ENCODE measurements around the gene GALR1. TPM values are rescaled to one million over a fixed set of nuclear protein-coding genes. Genes with fewer than 3 reads are reported as not detected.

Gene GALR1
- total RNA-seq, 1 experiment from 2014 or later: 0.11 TPM

DNA sequence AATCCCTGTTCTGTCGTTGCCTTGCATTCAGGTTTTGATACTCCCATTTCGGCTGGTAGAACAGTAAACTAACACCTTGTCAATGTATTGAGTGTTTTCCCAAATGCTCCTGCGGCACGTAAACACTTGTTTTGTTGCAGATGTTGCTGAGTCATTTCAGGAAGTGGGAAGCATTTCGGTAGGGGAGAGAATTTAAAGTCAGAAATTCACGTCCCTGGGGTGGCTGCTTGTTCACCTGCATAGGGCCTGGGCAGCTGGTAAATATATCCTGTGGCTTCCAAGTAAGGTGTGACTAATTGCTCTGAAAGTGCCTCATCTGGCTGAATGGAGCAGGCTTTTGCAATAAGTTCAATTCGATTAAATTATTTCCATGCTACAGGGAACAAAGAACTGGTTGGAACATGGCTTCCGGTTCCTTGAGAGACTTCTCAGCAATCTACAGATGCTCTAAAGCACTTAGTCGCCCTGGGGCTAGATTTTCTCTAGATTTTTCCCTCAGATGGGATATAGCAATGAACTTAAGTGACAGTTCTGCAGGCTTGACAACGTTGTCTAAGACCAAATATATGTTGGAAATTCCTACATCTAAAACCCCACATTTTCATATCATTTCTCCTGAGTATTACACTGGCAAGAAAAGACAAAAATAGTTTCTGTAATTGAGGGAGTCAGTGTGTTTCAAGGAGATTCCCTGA is 5.2 kb downstream of the GALR1 start:
- peaks cover 43% of the 10 kb centered on the region for H3K4me1 Mint-ChIP-seq
- H3K9me3 Mint-ChIP-seq: peaks cover 21% of the 10 kb centered on the region; the same call in 1 of the 2 replicates
- ATAC-seq (no peak), DNase-seq (ENCODE audit: low spot score) (no peak)
- peak overlapping the region; percentile 73; the same call in 1 of the 2 replicates for H3K27ac Mint-ChIP-seq
- peaks cover 45% of the 10 kb centered on the region for H3K27me3 Mint-ChIP-seq (ENCODE audit: low read depth)
- 0 out of 2 replicates have a peak, but pooled peaks have one; percentile 50 for TF ChIP-seq NFE2L1 (CRISPR knock-in tag; IDR thresholded peaks at IDR 0.05)
- TF ChIP-seq TP53 (CRISPR knock-in tag; IDR thresholded peaks at IDR 0.05): no peak
- no peak for TF ChIP-seq RORB (CRISPR knock-in tag; IDR thresholded peaks at IDR 0.05)
- TF ChIP-seq, protein P1, sequence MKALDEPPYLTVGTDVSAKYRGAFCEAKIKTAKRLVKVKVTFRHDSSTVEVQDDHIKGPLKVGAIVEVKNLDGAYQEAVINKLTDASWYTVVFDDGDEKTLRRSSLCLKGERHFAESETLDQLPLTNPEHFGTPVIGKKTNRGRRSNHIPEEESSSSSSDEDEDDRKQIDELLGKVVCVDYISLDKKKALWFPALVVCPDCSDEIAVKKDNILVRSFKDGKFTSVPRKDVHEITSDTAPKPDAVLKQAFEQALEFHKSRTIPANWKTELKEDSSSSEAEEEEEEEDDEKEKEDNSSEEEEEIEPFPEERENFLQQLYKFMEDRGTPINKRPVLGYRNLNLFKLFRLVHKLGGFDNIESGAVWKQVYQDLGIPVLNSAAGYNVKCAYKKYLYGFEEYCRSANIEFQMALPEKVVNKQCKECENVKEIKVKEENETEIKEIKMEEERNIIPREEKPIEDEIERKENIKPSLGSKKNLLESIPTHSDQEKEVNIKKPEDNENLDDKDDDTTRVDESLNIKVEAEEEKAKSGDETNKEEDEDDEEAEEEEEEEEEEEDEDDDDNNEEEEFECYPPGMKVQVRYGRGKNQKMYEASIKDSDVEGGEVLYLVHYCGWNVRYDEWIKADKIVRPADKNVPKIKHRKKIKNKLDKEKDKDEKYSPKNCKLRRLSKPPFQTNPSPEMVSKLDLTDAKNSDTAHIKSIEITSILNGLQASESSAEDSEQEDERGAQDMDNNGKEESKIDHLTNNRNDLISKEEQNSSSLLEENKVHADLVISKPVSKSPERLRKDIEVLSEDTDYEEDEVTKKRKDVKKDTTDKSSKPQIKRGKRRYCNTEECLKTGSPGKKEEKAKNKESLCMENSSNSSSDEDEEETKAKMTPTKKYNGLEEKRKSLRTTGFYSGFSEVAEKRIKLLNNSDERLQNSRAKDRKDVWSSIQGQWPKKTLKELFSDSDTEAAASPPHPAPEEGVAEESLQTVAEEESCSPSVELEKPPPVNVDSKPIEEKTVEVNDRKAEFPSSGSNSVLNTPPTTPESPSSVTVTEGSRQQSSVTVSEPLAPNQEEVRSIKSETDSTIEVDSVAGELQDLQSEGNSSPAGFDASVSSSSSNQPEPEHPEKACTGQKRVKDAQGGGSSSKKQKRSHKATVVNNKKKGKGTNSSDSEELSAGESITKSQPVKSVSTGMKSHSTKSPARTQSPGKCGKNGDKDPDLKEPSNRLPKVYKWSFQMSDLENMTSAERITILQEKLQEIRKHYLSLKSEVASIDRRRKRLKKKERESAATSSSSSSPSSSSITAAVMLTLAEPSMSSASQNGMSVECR (CRISPR knock-in tag; IDR thresholded peaks at IDR 0.05; ENCODE audit: borderline replicate concordance): no peak
- no peak overlapping the region for H3K4me3 Mint-ChIP-seq
- CTCF ChIA-PET: no interaction called here
- peaks cover 15% of the 10 kb centered on the region for H3K36me3 Mint-ChIP-seq
- POLR2A ChIA-PET: no interaction called here

DNA sequence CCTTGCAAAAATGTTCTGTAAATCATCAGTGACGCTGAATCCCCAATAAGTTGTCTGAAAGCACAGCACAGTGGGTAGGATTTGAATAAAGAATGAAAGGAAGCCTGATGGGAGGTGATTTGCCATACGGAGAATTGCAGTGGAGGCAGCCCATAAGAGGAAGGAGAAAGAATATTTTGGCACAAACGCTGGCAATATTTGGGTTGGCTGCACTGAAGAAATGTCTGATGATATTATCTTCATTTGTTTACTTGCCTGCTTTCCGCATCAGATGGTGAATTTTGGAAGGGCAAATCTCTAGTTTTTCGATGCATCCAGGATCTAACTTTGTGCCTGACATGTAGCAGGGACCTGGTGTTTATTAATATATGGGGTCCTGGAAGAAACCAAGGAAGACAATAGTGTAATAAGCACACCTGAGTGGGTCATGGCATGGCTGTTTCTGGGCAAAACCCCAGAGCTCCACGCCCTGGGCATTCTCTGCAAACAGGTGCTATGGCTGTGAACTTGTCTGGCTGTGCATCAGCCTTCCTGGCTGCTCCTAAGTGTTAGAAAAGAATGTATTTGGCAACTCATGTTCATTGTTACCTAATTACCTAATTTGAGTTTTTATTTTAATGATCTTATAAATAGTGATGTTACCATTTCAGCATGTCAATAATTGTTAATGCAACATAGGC is 5.9 kb downstream of the GALR1 start:
- no peak for ATAC-seq
- ChIA-PET POLR2A (no interaction called here), CTCF (no interaction called here)
- Mint-ChIP-seq H3K4me3 (no peak overlapping the region), H3K27ac (no peak overlapping the region), H3K27me3 (ENCODE audit: low read depth) (peaks cover 39% of the 10 kb centered on the region), H3K4me1 (peaks cover 43% of the 10 kb centered on the region), H3K36me3 (peaks cover 15% of the 10 kb centered on the region), H3K9me3 (peaks cover 21% of the 10 kb centered on the region; the same call in 1 of the 2 replicates)
- no peak for TF ChIP-seq SMAD3 (CRISPR knock-in tag; IDR thresholded peaks at IDR 0.05; ENCODE audit: borderline replicate concordance)
- TF ChIP-seq GTF2I (CRISPR knock-in tag; conservative IDR thresholded peaks at IDR 0.05): no peak
- no peak for TF ChIP-seq KAT7 (CRISPR knock-in tag; IDR thresholded peaks at IDR 0.05; ENCODE audit: borderline replicate concordance)
- TF ChIP-seq SMAD4 (CRISPR knock-in tag; IDR thresholded peaks at IDR 0.05): no peak
- TF ChIP-seq NR1H2 (CRISPR knock-in tag; IDR thresholded peaks at IDR 0.05): no peak
- TF ChIP-seq, protein P2, sequence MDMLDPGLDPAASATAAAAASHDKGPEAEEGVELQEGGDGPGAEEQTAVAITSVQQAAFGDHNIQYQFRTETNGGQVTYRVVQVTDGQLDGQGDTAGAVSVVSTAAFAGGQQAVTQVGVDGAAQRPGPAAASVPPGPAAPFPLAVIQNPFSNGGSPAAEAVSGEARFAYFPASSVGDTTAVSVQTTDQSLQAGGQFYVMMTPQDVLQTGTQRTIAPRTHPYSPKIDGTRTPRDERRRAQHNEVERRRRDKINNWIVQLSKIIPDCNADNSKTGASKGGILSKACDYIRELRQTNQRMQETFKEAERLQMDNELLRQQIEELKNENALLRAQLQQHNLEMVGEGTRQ (CRISPR knock-in tag; IDR thresholded peaks at IDR 0.05): no peak
- no peak for TF ChIP-seq NFATC4 (CRISPR knock-in tag; IDR thresholded peaks at IDR 0.05)
- TF ChIP-seq MXD4 (CRISPR knock-in tag; IDR thresholded peaks at IDR 0.05; ENCODE audit: borderline replicate concordance): no peak
- no peak for DNase-seq (ENCODE audit: low spot score)

DNA sequence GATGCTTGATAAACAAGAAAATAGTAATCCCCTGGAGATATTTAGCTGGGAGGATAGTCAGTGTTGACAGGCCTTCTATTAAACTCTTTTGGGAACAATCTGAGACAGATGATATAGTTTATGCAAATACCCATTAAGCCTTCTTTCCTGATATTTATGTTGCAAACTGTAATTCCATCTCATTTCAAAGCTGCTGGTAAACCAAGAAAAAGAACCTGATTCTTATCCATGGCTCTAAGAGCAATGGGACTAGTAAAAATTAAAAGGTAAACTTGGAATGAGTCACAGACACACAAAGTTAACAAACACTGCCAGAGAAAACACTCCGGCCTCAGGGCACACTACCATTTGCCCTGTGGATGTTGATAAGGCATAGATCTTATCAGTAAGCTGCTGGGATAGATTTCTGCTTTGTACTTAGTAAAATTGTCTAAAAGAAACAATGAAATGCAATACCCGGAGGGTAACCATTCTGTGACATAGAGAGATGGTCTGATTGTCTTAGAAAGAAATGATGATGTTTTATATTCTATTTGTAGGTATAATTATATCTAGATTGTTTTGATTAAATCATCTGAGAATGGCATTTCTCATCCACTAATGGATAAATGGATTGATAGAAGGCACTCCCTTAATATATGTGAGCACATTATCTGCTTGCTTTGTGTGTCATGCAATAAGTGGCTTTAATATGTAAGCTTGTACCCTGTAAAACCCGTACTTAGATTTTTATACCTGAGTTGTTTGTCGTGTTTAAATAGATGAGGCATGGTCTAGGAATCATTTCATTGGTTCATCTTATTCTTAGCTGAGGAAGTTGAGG is 13.2 kb downstream of the GALR1 start:
- Mint-ChIP-seq H3K36me3 (peaks cover 18% of the 10 kb centered on the region), H3K9me3 (peaks cover 32% of the 10 kb centered on the region), H3K4me3 (no peak overlapping the region), H3K4me1 (no peaks in the 10 kb centered on the region; the same call in 1 of the 2 replicates), H3K27ac (no peak overlapping the region), H3K27me3 (ENCODE audit: low read depth) (peaks cover 15% of the 10 kb centered on the region; the same call in 1 of the 2 replicates)
- CTCF ChIA-PET: no interaction called here
- POLR2A ChIA-PET: no interaction called here
- no peak for TF ChIP-seq SOX15 (CRISPR knock-in tag; IDR thresholded peaks at IDR 0.05)
- TF ChIP-seq, protein P3, sequence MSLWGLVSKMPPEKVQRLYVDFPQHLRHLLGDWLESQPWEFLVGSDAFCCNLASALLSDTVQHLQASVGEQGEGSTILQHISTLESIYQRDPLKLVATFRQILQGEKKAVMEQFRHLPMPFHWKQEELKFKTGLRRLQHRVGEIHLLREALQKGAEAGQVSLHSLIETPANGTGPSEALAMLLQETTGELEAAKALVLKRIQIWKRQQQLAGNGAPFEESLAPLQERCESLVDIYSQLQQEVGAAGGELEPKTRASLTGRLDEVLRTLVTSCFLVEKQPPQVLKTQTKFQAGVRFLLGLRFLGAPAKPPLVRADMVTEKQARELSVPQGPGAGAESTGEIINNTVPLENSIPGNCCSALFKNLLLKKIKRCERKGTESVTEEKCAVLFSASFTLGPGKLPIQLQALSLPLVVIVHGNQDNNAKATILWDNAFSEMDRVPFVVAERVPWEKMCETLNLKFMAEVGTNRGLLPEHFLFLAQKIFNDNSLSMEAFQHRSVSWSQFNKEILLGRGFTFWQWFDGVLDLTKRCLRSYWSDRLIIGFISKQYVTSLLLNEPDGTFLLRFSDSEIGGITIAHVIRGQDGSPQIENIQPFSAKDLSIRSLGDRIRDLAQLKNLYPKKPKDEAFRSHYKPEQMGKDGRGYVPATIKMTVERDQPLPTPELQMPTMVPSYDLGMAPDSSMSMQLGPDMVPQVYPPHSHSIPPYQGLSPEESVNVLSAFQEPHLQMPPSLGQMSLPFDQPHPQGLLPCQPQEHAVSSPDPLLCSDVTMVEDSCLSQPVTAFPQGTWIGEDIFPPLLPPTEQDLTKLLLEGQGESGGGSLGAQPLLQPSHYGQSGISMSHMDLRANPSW (CRISPR knock-in tag; conservative IDR thresholded peaks at IDR 0.05; ENCODE audit: low read depth): no peak
- TF ChIP-seq, protein P4, sequence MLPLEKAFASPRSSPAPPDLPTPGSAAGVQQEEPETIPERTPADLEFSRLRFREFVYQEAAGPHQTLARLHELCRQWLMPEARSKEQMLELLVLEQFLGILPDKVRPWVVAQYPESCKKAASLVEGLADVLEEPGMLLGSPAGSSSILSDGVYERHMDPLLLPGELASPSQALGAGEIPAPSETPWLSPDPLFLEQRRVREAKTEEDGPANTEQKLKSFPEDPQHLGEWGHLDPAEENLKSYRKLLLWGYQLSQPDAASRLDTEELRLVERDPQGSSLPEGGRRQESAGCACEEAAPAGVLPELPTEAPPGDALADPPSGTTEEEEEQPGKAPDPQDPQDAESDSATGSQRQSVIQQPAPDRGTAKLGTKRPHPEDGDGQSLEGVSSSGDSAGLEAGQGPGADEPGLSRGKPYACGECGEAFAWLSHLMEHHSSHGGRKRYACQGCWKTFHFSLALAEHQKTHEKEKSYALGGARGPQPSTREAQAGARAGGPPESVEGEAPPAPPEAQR (CRISPR knock-in tag; IDR thresholded peaks at IDR 0.05): no peak
- ATAC-seq (no peak), DNase-seq (ENCODE audit: low spot score) (no peak)
